WTC11 (cell line): ENCODE data around the gene RPS6KA2. TPM values are rescaled to one million over a fixed set of nuclear protein-coding genes. Genes with fewer than 3 reads are reported as not detected.

Experiments
- ATAC-seq: fragments of 200-7000 bp; cut with Tn5 transposase; 2 replicates; pipeline ENCODE4 v1.10.0; 2021; ENCODE audit warnings: mild to moderate bottlenecking, moderate library complexity
- CTCF ChIA-PET: fragments of 300-600 bp; sonication (Branson Sonifier 250); formaldehyde crosslinking; loops from one replicate; lab custom pipeline; 2021; ENCODE audit warnings: antibody characterized with exemption; lab: Charles Lee
- POLR2A ChIA-PET: fragments of 350-600 bp; sonication (Branson Sonifier 250); formaldehyde crosslinking; loops from one replicate; lab custom pipeline; 2021; ENCODE audit warnings: antibody characterized with exemption; lab: Charles Lee
- DNase-seq: peaks from one replicate; pipeline ENCODE4 v3.0.0; 2021; ENCODE audit warnings: low spot score
- H3K27ac Mint-ChIP-seq: 2 replicates; pipeline ENCODE4 v1.8.0; 2021; ENCODE audit warnings: mixed read lengths
- H3K27me3 Mint-ChIP-seq: 2 replicates; pipeline ENCODE4 v1.8.0; 2021; ENCODE audit warnings: low read depth, mild to moderate bottlenecking, moderate library complexity, mixed read lengths
- H3K36me3 Mint-ChIP-seq: 2 replicates; pipeline ENCODE4 v1.8.0; 2021; ENCODE audit warnings: mixed read lengths
- H3K4me1 Mint-ChIP-seq: 2 replicates; pipeline ENCODE4 v1.8.0; 2022; ENCODE audit warnings: mixed read lengths
- H3K4me3 Mint-ChIP-seq: 2 replicates; pipeline ENCODE4 v1.8.0; 2021; ENCODE audit warnings: mild to moderate bottlenecking, moderate library complexity, mixed read lengths
- H3K9me3 Mint-ChIP-seq: 2 replicates; pipeline ENCODE4 v1.8.0; 2021; ENCODE audit warnings: mixed read lengths
- AR ChIP-seq: fragments of 250-450 bp; sonication (Bioruptor Pico); IDR thresholded peaks from 2 replicates; pipeline ENCODE4 v1.9.0; 2021; ENCODE audit warnings: mild to moderate bottlenecking
- E2F4 ChIP-seq: sonication (generic); formaldehyde crosslinking; IDR thresholded peaks from 2 replicates; pipeline ENCODE4 v1.8.1; 2022; ENCODE audit warnings: low read depth, mild to moderate bottlenecking, moderate library complexity, missing genetic modification reagents, borderline replicate concordance
- E2F5 ChIP-seq: sonication (generic); formaldehyde crosslinking; IDR thresholded peaks from 2 replicates; pipeline ENCODE4 v1.8.1; 2022; ENCODE audit warnings: mild to moderate bottlenecking, moderate library complexity, missing genetic modification reagents
- KAT7 ChIP-seq: sonication (generic); formaldehyde crosslinking; IDR thresholded peaks from 2 replicates; pipeline ENCODE4 v1.8.1; 2023; ENCODE audit warnings: missing genetic modification reagents, mild to moderate bottlenecking, borderline replicate concordance
- MXD4 ChIP-seq: fragments of 250-450 bp; sonication (Bioruptor Pico); IDR thresholded peaks from 2 replicates; pipeline ENCODE4 v1.8.0; 2021; ENCODE audit warnings: mild to moderate bottlenecking, moderate library complexity, borderline replicate concordance
- PRDM15 ChIP-seq: sonication (generic); formaldehyde crosslinking; IDR thresholded peaks from 2 replicates; pipeline ENCODE4 v1.8.0; 2022; ENCODE audit warnings: missing genetic modification reagents
- PREB ChIP-seq: sonication (generic); formaldehyde crosslinking; IDR thresholded peaks from 2 replicates; pipeline ENCODE4 v1.8.1; 2022; ENCODE audit warnings: mild to moderate bottlenecking, missing genetic modification reagents, moderate library complexity, borderline replicate concordance
- PRRX2 ChIP-seq: fragments of 250-450 bp; sonication (Bioruptor Pico); IDR thresholded peaks from 2 replicates; pipeline ENCODE4 v1.8.0; 2021; ENCODE audit warnings: mild to moderate bottlenecking
- ZNF138 ChIP-seq: sonication (generic); formaldehyde crosslinking; conservative IDR thresholded peaks from 2 replicates; pipeline ENCODE4 v1.8.1; 2022; ENCODE audit warnings: mild to moderate bottlenecking, moderate library complexity, missing genetic modification reagents
- ZNF263 ChIP-seq: sonication (generic); formaldehyde crosslinking; IDR thresholded peaks from 2 replicates; pipeline ENCODE4 v1.8.1; 2022; ENCODE audit warnings: low read depth, mild to moderate bottlenecking, moderate library complexity, missing genetic modification reagents
- ZNF532 ChIP-seq: fragments of 250-450 bp; sonication (Bioruptor Pico); IDR thresholded peaks from 2 replicates; pipeline ENCODE4 v1.9.0; 2021; ENCODE audit warnings: mild to moderate bottlenecking, borderline replicate concordance
- total RNA-seq: library from RNA; stranded (reverse); gene quantifications from 3 replicates; pipeline ENCODE4 v1.2.3, GENCODE V29; 2021

Gene RPS6KA2
- total RNA-seq, 1 experiment from 2014 or later = 24.2 TPM

GRCh38 chr6:166415306-166415705, 211.7 kb downstream of the RPS6KA2 start (continued):
- TF ChIP-seq E2F4 (CRISPR knock-in tag) = no peak

GRCh38 chr6:166413491-166413951, 213.5 kb downstream of the RPS6KA2 start:
- H3K27me3 Mint-ChIP-seq = no peaks in the 10 kb centered on the region
- ATAC-seq (no peak), DNase-seq (no peak)
- H3K9me3 Mint-ChIP-seq = peaks cover 16% of the 10 kb centered on the region
- TF ChIP-seq ZNF263 (CRISPR knock-in tag) (no peak), ZNF138 (CRISPR knock-in tag) (no peak), KAT7 (CRISPR knock-in tag) (no peak), MXD4 (CRISPR knock-in tag) (no peak), AR (CRISPR knock-in tag) (no peak), PRDM15 (CRISPR knock-in tag) (no peak), E2F5 (CRISPR knock-in tag) (no peak), PRRX2 (CRISPR knock-in tag) (no peak), PREB (CRISPR knock-in tag) (no peak)
- H3K4me3 Mint-ChIP-seq = no peak overlapping the region
- ChIA-PET CTCF (interaction anchor here (1.0 kb wide), 1 partner anchor 13 kb away, joined by 4 read pairs; no protein-coding TSS in a partner anchor), POLR2A (no interaction called here)
- peaks cover 32% of the 10 kb centered on the region for H3K36me3 Mint-ChIP-seq
- H3K4me1 Mint-ChIP-seq = peaks cover 16% of the 10 kb centered on the region
- no peak overlapping the region for H3K27ac Mint-ChIP-seq

- H3K4me3 Mint-ChIP-seq = no peak overlapping the region
- H3K4me1 Mint-ChIP-seq = peaks cover 16% of the 10 kb centered on the region
- ATAC-seq (no peak), DNase-seq (no peak)
- H3K36me3 Mint-ChIP-seq = peaks cover 27% of the 10 kb centered on the region
- POLR2A ChIA-PET = no interaction called here
- H3K27ac Mint-ChIP-seq = no peak overlapping the region
- TF ChIP-seq ZNF532 (CRISPR knock-in tag) = no peak
- CTCF ChIA-PET = interaction anchor here (1.0 kb wide), 1 partner anchor 12 kb away, joined by 4 read pairs; no protein-coding TSS in a partner anchor
- H3K9me3 Mint-ChIP-seq = peaks cover 16% of the 10 kb centered on the region
- no peaks in the 10 kb centered on the region for H3K27me3 Mint-ChIP-seq
Measured at GRCh38 chr6:166412911-166413384, 214.1 kb downstream of the RPS6KA2 start.
